Measurements from ENCODE around the gene PTPMT1.

PTPMT1 gene

GRCh38 chr11:47607380-47607779 lies 42.0 kb downstream of the PTPMT1 start:
- no peak for DNase-seq (ENCODE audit: low read depth in 2 of 2)

GRCh38 chr11:47609675-47610074 lies 44.3 kb downstream of the PTPMT1 start:
- no peak for DNase-seq (ENCODE audit: low read depth in 2 of 2)

GRCh38 chr11:47611348-47611794 lies 46.0 kb downstream of the PTPMT1 start:
- DNase-seq (ENCODE audit: low read depth in 2 of 2), result no peak

GRCh38 chr11:47615249-47615648 lies 49.9 kb downstream of the PTPMT1 start:
- no peak for DNase-seq (ENCODE audit: low read depth in 2 of 2)

GRCh38 chr11:47616726-47617416 lies 51.5 kb downstream of the PTPMT1 start:
- no peak for DNase-seq (ENCODE audit: low read depth in 2 of 2)

- DNase-seq (ENCODE audit: low read depth in 2 of 2), result no peak
These were observed 52.0 kb downstream of the PTPMT1 start for GRCh38 chr11:47617417-47617809.

- no peak for DNase-seq (ENCODE audit: low read depth in 2 of 2)
These were observed 55.5 kb downstream of the PTPMT1 start for GRCh38 chr11:47620836-47621378.

Measured in stimulated activated CD8-positive, alpha-beta memory T cell treated with anti-CD3 and anti-CD28 coated beads, Interleukin-2, amount 100 ng/mL, for 48 hours (primary cell).